ENCODE measurements around the gene CARM1. TPM values are rescaled to one million over a fixed set of nuclear protein-coding genes. Genes with fewer than 3 reads are reported as not detected.

CARM1 gene
- total and polyA plus RNA-seq, 2 of the 13 experiments (the other 11 are each of a cell fraction or from before 2014, with no cell fraction given), result 27.6 to 55.8 TPM

GRCh38 chr19:10928563-10929401, 57.4 kb downstream of the CARM1 start, which contains the start of the genes TIMM29 and YIPF2 (continued):
- TF ChIP-seq, protein P1, sequence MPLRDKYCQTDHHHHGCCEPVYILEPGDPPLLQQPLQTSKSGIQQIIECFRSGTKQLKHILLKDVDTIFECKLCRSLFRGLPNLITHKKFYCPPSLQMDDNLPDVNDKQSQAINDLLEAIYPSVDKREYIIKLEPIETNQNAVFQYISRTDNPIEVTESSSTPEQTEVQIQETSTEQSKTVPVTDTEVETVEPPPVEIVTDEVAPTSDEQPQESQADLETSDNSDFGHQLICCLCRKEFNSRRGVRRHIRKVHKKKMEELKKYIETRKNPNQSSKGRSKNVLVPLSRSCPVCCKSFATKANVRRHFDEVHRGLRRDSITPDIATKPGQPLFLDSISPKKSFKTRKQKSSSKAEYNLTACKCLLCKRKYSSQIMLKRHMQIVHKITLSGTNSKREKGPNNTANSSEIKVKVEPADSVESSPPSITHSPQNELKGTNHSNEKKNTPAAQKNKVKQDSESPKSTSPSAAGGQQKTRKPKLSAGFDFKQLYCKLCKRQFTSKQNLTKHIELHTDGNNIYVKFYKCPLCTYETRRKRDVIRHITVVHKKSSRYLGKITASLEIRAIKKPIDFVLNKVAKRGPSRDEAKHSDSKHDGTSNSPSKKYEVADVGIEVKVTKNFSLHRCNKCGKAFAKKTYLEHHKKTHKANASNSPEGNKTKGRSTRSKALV (CRISPR knock-in tag; IDR thresholded peaks at IDR 0.05), result peak; percentile 54; the same call in 1 of the 2 replicates
- TF ChIP-seq, protein P2, sequence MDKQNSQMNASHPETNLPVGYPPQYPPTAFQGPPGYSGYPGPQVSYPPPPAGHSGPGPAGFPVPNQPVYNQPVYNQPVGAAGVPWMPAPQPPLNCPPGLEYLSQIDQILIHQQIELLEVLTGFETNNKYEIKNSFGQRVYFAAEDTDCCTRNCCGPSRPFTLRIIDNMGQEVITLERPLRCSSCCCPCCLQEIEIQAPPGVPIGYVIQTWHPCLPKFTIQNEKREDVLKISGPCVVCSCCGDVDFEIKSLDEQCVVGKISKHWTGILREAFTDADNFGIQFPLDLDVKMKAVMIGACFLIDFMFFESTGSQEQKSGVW (CRISPR knock-in tag; IDR thresholded peaks at IDR 0.05; ENCODE audit: borderline replicate concordance), result no peak
- peak; percentile 88 for TF ChIP-seq ZNF343 (CRISPR knock-in tag; IDR thresholded peaks at IDR 0.05)
- 0 out of 2 replicates have a peak, but pooled peaks have one; percentile 9 for TF ChIP-seq SP5 (CRISPR knock-in tag; IDR thresholded peaks at IDR 0.05; ENCODE audit: borderline replicate concordance, low read depth)
- no peak for TF ChIP-seq CTCF (CRISPR knock-in tag; IDR thresholded peaks at IDR 0.05)
- no peak for TF ChIP-seq SKIL (CRISPR knock-in tag; IDR thresholded peaks at IDR 0.05; ENCODE audit: borderline replicate concordance)
- peak; percentile 86 for TF ChIP-seq ZSCAN20 (CRISPR knock-in tag; IDR thresholded peaks at IDR 0.05; ENCODE audit: borderline replicate concordance)
- TF ChIP-seq U2AF1 (optimal IDR thresholded peaks at IDR 0.05; ENCODE audit: low read depth, low read length), result no peak
- no peak for TF ChIP-seq TFDP1 (CRISPR knock-in tag; IDR thresholded peaks at IDR 0.05; ENCODE audit: borderline replicate concordance)
- TF ChIP-seq KAT8 (CRISPR knock-in tag; IDR thresholded peaks at IDR 0.05), result peak; percentile 97
- no peak for TF ChIP-seq TCF12 (IDR thresholded peaks at IDR 0.05)
- peak; percentile 59; the same call in 1 of the 2 replicates for TF ChIP-seq TCF12 (CRISPR knock-in tag; IDR thresholded peaks at IDR 0.05)
- TF ChIP-seq ARID2 (CRISPR knock-in tag; IDR thresholded peaks at IDR 0.05; ENCODE audit: borderline replicate concordance), result 0 out of 2 replicates have a peak, but pooled peaks have one; percentile 66
- no peak for TF ChIP-seq ZNF24 (IDR thresholded peaks at IDR 0.05)
- no peak; the same call in 1 of the 2 replicates for TF ChIP-seq ZNF879 (CRISPR knock-in tag; IDR thresholded peaks at IDR 0.05)
- TF ChIP-seq NFKB2 (CRISPR knock-in tag; IDR thresholded peaks at IDR 0.05; ENCODE audit: borderline replicate concordance), result no peak
- no peak for TF ChIP-seq CC2D1A (CRISPR knock-in tag; IDR thresholded peaks at IDR 0.05)
- no peak for TF ChIP-seq KDM1A (CRISPR knock-in tag; IDR thresholded peaks at IDR 0.05)
